Measurements from ENCODE around the gene PSME1.

DNA sequence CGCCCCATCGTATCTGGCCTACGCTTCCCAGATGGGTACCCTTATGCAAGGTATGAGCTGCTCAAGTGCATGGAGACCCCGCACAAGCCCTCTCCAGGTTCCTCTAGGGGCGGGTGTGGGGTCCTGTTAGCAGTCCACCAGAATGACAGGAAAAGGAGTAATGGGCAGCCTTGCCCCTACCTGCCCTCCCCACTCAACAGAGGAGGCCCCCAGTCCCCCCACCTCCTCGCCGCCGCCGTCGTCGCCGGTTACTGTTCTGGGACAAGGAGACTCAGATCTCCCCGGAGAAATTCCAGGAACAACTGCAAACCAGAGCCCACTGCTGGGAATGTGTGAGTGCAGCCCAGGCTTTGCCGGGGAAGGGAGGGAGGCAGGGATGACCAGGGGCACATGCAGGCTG, 41.9 kb downstream of the PSME1 start:
- no peak for TF ChIP-seq CTCF (IDR thresholded peaks at IDR 0.05)
- TF ChIP-seq POLR2A (IDR thresholded peaks at IDR 0.05): no peak
